TTC549 (cell line): ENCODE measurements around the gene FOXJ3.

Experiments
- FAIRE-seq: peaks from 2 replicates; lab custom pipeline; 2012; peaks lifted over from hg19 to GRCh38; lab: Jason Lieb, UNC

Gene FOXJ3

DNA sequence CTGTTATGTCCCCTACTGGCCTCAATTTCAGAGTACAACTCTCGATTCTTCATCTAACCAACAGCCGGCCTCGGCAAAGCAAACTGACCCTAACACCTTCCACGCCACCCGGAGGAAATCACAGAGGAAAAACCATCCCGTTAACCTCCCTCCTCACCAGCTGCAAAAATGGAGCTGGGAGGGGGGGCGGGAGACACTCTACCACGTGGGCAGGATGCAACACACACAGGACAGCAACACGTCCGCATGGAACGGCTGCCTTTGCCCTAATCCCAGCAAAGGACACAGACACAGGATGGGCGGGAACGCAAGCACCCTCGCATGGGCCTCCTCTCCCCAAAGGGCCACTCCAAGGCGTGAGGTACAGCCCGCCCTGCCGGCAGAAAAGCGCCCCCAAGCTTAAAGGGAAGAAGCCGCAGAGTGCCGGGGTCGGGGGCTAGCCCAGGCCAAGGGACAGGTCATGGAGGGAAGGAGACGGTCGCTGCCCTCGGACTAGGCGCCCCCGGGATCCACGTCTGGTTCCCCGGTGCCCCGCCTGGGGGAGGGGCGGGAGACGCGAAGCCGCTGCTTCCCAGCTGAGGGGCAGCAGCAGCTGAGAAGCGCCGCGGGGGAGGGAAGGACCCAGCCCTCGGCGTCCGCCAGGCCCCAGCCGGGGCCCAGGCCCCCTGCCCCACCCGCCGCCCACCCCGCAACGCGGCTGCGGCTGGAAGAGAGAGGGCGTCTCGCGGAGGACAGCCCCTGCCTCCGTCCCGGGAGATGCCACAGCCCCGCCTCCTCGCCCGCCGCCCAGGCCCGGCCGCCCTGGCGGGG lies 590 bp downstream of the FOXJ3 start:
- FAIRE-seq = no peak

DNA sequence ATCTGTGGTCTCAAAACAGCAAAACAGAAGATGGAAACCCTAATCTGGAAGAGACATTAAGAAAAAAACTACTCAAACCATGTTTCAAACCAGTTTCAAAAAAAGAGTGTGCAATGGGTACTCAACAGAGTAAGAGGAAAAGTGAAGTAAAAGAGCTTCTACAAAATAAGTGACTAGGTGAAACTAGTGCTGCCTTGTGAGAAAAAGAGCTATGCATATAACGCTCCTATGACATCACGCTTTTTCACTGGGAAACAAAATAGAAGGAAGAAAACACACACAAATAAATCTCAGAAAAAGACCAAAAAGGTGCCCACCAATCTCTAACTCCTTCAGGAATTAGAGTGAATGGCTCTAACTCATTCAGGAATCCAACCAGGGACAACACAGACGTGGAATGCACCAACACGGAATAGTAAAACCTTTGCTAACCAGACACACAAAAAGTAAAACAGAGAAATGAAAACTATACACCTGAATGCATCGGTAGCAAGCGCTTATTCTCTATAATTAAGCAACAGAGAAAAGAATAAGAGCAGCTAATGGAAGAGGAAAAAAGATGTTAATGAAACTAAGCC lies 1.3 kb downstream of the FOXJ3 start:
- FAIRE-seq = no peak

DNA sequence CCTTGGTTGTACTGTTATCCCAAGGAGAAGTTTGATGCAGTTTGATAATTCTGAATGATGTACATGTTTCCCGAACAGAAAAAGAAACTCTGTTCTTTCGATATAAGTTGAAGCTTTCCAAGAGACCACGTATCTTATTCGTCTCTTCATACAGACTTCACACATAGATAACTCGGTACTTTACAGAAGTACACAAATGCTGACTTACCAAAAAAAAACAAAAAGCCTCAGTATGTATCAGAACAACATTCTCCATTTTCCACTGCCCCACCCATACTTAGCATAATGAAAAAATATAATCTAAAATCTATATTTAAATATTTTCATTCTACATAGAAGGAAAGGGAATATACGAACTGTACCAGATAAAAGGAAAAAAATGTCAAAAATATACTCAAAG lies 2.2 kb downstream of the FOXJ3 start:
- no peak for FAIRE-seq

DNA sequence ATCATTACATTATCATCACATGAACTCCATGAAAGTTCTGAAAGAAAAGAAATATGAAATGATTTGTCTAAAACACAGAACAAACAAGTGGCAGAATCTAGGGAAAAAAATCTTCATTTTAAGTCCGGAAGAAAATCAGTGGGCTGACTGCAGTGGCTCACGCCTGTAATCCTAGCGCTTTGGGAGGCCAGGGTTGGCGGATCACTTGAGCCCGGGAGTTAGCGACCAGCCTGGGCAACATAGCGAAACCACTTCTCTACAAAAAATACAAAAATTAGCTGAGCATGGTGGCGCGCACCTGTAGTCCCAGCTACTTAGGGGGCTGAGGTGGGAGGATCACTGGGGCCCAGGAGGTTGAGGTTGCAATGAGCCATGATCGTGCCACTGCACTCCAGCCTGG lies 4.8 kb downstream of the FOXJ3 start:
- no peak for FAIRE-seq

DNA sequence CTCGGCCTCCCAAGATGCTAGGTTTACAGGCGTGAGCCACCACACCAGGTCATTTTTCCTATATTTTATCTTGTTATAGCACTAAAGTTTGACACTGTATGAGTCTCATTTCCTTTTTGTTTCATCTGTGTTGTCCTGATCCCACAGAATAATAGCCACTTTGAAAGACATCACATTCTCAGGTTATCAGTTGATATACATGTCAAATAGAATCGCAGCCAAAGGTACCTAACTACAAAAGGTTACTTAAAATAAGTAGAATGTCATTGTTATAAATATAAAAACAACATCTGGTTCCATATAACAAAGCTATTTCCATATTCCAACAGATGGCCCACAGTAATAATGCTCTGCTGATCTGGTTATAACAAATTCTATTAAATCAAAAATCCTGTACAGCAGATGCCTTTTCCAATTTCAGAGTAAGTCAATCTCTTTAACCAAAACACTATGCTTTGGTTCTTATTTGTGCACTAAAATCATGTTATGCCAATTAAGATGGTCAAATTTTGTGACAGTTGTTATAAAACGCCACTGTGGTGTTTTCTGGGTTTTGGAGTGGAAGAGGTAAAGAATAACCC lies 6.0 kb downstream of the FOXJ3 start:
- no peak for FAIRE-seq

DNA sequence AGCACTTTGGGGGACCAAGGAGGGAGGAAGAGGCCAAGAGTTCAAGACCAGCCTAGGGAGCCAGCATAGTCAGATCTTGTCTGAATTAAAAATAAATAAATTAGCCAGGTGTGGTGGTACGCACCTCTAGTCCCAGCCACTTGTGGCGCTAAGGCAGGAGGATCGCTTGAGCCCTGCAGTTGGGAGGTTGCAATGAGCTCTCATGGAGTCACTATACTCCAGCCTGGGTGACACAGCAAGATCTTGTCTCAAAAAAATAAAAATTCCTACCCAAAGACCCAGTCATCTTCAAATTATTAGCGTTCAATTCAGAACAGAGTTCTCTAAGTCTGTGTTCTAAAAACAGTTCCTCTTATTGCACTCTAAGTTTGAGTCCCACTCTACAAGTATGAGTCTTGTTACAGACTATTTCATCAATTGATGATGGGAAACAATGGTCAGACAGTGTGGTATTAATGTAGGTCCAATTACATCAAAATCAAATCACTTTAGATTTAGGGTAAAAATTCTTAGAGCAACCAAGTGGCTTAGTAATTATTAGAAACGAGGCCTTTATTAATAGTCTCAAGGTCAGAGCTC lies 6.9 kb downstream of the FOXJ3 start:
- FAIRE-seq = no peak

DNA sequence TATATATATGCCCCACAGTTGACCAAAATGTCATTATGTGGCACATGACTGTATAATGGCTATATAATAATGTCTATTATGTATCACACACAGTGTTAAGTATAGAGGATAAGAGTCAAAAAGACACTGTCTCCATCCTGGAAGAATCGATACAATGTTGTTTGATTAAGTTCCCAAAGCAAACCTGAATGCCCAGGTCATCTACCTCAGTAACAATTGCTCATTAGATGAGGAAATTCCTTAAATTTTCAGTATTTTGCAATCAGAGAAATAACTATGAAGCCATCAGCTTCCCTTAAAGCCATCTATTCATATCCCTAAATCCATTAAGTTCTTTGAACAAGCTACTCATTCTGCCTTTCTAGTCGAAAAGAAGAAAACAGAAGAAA lies 10.0 kb downstream of the FOXJ3 start:
- no peak for FAIRE-seq

DNA sequence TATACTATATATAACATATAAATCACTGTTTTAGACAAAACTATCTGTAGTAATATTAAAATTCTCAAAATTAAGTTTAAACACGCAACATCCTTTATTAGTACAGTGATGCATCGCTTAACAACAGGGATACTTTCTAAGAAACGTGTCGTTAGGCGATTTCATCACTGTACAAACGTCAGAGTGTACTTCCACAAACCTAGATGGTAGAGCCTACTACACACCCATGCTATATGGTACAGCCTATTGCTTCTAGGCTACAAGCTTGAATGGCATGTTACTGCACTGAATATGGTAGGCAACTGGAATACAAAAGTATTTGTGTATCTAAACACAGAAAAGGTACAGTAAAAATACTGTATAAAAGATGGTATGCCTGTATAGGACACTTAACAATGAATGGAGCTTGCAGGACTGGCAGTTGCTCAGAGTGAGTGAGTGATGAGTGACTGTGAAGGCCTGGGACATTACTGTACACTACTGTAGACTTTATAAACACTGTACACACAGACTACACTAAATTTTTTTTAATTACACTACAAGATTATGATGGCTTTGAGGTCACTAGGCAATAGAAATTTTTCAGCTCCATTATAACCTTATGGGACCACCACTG lies 10.5 kb downstream of the FOXJ3 start:
- FAIRE-seq = no peak

DNA sequence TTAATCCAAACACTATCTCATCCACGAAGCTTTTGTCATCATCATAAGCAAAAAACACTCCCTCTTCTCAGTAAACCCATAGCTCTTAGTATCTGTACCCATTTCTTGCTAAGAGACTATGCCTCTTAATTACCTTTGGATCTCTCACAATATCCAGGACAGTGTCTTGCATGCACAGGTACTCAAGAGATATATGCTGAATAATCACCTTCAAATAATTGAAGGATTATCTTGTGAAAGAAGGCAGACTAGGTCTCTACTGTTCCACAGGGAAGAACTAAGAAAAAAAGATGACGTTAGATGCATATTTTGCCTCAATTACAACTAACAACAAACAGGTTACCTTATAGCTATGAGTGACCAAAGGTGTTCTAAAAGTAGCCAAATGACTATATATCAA lies 11.5 kb downstream of the FOXJ3 start:
- no peak for FAIRE-seq

DNA sequence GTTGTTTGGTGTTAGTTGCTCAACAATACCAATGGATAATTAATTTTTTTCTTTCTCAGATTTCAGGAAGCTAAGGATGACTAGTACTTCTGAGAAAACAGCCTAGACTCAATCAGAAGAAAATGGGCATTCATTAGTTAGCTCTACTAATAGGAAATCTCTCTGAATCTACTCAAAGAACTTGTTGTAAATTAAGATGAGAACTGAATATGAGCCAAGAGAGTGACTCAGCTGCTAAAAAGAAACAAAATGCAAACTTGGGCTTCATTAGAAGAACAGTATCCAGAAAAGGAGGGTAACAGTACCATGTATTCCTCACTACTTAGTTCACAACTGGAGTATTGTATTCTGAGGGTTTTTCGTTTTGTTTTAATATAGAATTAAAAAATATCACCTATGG lies 12.5 kb downstream of the FOXJ3 start:
- FAIRE-seq = no peak

DNA sequence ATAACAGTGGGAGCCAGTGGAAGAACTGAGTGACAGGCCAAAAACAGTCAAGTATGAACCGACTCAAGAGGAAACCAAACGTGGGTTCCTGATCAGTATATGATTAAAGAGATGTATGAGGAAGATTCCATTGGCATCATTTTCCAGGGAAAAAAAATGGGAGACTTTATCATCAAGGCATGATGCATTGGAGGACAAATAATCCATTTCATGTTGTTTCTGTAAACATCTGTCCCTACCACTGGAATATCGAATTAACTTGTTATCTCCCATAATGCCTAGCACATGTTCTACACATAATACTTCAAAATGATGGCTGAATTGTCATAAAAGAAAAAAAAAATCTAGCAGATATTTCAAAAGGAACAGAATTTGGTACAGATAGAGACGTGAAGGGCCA lies 13.3 kb downstream of the FOXJ3 start:
- FAIRE-seq = no peak

DNA sequence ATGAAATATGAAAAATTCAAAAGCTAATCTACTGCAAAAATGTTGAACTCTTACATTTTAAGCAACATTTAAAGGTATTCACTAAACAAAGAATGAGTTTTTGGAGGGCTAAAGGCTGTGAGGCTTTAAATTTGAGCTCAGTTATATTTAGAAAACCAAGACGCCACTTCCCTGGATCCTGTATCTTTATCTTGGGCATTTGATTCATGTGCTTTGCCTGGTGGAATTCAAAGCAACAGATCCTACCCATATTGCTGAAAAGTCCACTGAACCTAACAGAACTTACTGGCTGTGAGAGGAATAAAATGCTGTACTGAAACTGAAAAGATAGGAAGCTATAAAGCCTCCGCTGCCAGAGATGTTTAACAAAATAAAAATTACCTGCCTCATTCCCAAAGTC lies 14.3 kb downstream of the FOXJ3 start:
- no peak for FAIRE-seq

DNA sequence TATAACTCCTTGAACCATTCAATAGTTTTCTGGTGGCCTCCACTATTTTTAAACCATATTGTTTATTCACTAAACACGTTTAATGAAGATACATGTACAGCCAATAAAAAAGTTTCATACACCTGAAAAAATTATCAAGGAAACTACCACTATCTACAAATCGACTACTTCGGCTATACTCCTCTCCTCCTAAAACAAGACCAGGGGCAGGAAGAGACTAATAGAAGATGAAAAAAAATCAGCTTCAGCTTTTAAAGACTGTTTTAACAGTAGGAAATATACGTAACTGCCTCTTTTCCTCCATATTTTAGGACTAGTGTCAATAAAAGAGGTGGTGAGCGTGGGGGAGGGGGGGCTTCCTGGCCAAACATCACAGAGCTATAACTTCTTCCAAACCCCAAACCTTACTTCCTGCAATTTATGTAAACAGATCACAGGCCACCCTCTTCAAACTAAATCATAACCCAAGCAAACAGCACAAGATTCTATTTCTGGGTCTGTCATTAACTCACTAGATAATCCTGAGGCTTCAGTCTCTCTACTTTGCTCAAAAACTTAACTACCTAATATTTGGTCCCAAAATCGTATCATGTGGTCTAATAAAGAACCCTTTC lies 15.1 kb downstream of the FOXJ3 start:
- FAIRE-seq = no peak

DNA sequence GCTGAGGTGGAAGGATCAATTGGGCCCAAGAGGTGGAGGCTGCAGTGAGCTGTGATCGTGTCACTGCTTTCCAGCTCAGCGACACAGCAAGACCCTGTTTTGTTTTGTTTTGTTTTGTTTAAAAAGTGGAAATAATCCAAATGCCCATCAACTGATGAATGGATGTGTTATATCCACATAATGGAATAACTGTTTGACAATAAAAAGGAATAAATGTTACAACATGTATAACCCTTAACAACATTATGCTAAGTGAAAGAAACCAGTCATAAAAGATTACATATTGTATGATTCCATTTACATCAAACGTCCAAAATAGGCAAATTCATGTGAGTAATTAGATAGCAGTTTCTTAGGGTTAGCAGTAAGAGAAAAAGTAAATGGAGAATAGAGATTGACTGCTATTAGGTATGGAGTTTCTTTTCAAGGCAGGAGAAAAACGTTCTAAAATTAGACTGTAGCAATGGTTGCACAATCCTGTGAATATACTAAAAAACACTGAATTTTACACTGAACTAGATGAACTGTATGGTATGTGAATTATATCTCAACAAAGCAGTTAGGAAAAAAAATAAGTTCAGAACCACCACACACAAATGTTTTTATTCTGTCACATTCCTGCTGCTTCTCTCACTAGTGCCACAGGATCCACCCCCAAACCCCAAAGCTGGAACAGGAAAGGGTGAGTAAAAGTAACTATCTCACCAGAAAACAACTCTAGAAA lies 15.7 kb downstream of the FOXJ3 start:
- no peak for FAIRE-seq

DNA sequence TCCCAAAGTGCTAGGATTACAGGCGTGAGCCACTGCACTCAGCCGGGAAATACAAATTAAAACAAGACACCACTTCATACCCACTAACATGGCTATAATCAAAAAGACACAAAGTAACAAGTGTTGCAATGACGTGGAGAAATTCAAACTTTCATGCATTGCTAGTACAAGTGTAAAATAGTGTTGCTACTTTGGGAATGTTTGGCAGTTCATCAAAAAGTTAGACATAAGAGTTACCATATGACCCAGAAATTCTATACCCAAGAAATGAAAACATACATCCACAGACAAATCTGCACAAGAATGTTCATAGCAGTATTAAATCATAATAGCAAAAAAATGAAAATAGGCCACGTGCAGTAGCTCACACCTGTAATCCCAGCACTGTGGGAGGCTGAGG lies 16.4 kb downstream of the FOXJ3 start:
- no peak for FAIRE-seq

DNA sequence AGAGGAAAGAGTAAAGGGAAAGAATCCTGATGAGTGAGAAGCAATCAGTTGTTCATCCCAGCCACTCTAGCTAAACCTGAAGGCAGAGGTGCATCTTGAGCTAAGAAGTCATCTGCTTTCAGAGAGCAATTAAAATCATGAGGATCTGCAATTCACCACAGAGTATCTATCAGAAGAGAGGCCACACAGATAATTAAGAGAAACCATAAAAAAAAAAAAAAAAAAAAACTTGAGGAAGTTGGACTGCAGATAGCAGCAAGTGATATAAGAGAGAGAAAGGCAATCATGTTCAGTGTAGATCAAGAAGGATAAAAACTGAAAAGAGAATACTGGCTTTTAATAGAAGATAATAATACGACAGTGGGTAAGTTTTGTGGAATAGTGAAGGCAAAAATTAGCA lies 17.7 kb downstream of the FOXJ3 start:
- no peak for FAIRE-seq

DNA sequence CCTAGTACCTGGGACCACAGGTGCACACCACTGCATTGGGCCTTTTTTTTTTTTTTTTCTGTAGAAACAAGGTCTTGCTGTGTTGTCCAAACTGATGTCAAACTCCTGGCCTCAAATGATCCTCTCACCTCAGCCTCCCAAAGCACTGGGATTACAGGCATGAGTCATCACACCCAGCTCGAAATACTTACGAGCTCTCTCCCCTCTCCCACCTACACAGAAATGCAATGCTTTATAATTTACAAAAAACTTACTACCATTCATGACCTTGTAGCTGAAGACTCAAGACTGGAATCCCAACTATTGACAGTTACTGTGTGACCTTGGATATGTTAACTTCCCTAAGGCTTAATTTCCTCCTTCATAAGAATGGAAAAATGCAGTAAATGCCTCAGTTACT lies 18.7 kb downstream of the FOXJ3 start:
- no peak for FAIRE-seq

DNA sequence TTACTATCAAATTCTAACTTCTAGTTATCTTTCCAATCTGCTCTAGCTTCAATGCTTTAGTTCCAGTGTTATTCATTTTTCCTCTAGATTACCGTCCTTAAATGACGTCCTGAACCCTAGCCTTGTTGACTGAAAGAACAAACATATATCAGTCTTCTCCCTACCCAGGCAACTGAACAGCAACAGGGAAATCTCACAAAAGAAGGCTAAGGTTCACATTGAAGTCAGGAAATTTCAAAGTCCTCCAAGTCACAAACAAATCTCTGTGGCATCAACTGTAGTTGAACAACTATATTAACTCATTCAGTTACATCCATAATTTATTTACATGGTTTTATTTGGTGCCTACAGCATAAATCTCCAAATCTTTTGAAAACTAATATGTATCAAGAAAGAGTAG lies 19.5 kb downstream of the FOXJ3 start:
- no peak for FAIRE-seq

DNA sequence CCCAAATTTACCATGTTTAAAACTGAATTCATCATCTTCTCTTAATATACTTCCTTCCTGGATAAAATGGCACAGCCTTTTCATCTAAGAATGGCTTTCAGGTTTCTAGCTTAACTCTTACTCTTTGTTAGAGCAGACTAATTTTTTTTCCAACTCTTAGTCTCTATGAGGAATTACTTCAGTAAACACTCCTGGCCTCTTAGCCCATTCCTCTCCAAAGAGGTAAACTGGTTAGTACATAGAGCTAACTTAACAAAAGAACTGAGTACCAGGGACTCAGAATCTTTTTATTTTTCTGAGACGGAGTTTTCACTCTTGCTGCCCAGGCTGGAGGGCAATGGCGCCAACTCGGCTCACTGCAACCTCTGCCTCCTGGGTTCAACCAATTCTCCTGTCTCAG lies 21.1 kb downstream of the FOXJ3 start:
- FAIRE-seq = no peak

DNA sequence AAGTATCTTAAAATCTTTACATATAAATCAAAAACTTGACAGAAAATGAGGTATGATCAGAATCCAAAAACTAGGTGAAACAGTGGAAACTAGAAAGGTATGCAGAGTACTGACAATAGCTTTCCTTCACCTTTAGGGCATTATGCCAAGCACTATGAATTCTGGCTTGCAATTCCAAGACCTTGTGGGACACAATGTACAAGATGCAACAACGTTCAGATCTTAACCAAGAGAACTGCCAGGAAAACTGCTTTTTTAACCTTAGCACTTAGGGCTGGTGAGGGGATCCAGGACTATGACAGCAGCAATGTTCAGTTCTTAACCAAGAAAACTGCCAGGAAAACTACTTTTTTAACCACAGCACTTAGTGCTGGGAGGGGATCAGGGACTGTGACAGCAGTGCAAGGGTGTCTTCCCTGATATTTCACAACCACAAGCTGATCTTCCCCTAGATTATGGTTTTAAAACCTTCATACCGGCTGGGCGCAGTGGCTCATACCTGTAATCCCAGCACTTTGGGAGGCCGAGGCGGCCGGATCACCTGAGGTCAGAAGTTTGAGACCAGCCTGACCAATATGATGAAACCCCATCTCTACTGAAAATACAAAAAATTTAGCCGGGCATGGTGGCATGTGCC lies 22.3 kb downstream of the FOXJ3 start:
- no peak for FAIRE-seq

DNA sequence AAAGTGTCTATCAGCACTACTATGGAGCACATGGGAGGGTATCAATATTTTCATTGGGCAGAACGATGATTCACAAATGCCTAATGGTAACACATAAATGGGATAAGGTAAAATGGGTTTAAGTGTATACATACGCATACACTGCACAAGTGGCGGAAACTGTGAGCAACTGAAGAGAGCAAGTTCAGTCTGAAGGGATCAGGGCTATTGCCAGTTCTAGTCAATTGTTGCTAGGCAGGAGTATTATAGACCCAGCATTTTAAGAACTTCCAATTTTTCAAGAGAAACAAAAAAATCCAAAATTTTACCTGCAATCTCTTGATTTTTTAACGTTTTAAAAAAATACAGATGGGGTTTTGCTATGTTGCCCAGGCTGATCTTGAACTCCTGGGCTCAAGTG lies 23.1 kb downstream of the FOXJ3 start:
- no peak for FAIRE-seq

DNA sequence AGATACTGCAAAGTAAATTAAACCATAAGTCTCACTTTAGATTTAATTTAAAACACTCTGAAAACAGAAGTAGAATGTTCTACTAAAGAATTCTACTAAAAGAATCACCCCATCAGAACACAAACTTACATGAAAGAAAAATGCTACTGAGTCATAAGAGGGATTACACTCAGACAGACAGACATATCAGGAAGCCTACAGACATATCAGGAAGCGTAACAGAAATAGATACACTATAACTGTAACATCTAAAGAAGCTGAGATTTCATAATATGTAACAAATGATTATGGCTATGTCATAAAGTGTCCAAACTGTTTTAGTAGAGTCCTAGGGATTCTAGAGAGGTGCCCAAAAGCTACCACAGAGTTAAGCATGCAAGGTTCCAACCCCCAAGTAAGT lies 23.9 kb downstream of the FOXJ3 start:
- no peak for FAIRE-seq
